HUES64 (cell line): Measurements from ENCODE around the gene LIN9.

Experiments used
- H3K27ac ChIP-seq: 2 replicates; pipeline ENCODE4 v1.7.0; 2013; ENCODE audit warnings: low read depth, low read length, inconsistent platforms
- H3K27me3 ChIP-seq: 2 replicates; pipeline ENCODE4 v1.6.1; 2013; ENCODE audit warnings: mild to moderate bottlenecking, low read length; ENCODE audit not compliant: insufficient read depth
- H3K36me3 ChIP-seq: 2 replicates; pipeline ENCODE4 v1.6.1; 2013; ENCODE audit warnings: mild to moderate bottlenecking, low read length; ENCODE audit not compliant: insufficient read depth
- H3K4me1 ChIP-seq: 2 replicates; pipeline ENCODE4 v1.6.1; 2013; ENCODE audit warnings: mild to moderate bottlenecking, low read length, moderate library complexity; ENCODE audit not compliant: insufficient read depth
- H3K4me3 ChIP-seq: 2 replicates; pipeline ENCODE4 v1.5.1; 2013; ENCODE audit warnings: mild to moderate bottlenecking, low read length, moderate library complexity
- H3K9ac ChIP-seq: 2 replicates; pipeline ENCODE4 v1.6.1; 2013; ENCODE audit warnings: mild to moderate bottlenecking, low read depth, low read length
- H3K9me3 ChIP-seq: 2 replicates; pipeline ENCODE4 v1.6.1; 2013; ENCODE audit warnings: low read depth, low read length; ENCODE audit not compliant: insufficient read depth
- WGBS: fragments of 150-250, 120-280 bp; methylation state at CpG from one replicate; pipeline ENCODE4 v1.1.7; 2013; ENCODE audit warnings: missing lambda C conversion rate; 5-methylcytosine and 5-hydroxymethylcytosine counted together

LIN9 gene

DNA sequence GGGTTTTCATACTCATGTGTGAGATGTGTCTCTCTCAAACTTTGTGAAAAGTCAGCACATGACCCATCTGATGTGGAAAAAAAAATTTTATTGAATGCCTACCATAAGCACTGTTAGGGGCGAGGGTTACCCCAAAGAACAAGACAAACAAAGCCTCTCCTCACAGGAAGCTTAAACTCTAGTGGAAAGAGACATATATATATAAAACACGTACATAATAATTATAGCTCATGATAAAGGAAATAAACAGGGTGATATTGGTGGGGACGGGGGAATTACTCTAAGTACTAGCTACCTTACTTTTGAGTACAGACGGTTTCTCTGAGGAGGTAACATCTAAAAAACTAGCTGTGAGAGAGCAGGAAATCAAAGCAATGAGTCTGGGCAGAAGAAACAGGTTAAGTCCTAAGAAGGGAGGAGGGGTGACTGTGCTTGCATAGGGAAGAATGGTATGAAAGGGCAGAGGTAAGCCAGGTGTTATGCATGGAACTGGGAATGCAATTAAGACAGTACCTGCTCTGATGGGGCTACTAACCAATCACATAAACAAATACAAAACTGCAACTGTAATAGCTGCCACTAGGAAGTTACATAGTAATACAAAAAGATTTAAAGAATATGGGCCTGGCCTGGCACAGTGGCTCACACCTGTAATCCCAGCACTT lies 4.5 kb downstream of the LIN9 start:
- H3K27ac ChIP-seq, result no peak overlapping the region

DNA sequence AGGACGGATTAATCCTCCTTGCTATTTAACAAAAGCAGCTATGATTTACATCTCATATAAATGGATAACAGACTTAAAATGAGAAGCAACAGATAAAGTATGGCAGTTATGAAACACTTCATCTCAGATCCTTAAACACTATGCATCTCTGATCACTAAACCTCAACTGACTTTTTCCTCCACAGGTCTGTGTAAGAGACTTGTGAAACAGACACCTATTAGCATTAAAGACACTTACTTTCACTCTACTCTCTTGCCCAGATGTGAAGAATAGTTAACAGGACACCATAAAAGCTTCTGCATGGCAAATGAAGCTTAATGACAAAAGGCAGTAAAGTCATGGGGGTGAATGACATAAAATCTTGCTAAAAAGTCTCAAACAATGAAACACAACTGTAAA lies 6.2 kb downstream of the LIN9 start:
- H3K4me1 ChIP-seq, result peaks cover 21% of the 10 kb centered on the region
- H3K9ac ChIP-seq, result no peak overlapping the region
- WGBS, result no CpG with 5 or more reads among the region's 1 CpG
- H3K27me3 ChIP-seq, result no peaks in the 10 kb centered on the region
- H3K4me3 ChIP-seq, result no peak overlapping the region
- H3K27ac ChIP-seq, result no peak overlapping the region
- H3K9me3 ChIP-seq, result no peaks in the 10 kb centered on the region
- peaks cover 33% of the 10 kb centered on the region for H3K36me3 ChIP-seq

More for the DNA sequence above, 4.5 kb downstream of the LIN9 start:
- no peak overlapping the region; the same call in 1 of the 2 replicates for H3K9ac ChIP-seq
- WGBS, result 74% methylated on average over 2 of the region's 4 CpGs
- no peaks in the 10 kb centered on the region for H3K9me3 ChIP-seq
- peaks cover 26% of the 10 kb centered on the region for H3K4me1 ChIP-seq
- H3K36me3 ChIP-seq, result peaks cover 18% of the 10 kb centered on the region
- H3K27me3 ChIP-seq, result no peaks in the 10 kb centered on the region; the same call in 1 of the 2 replicates
- H3K4me3 ChIP-seq, result no peak overlapping the region

DNA sequence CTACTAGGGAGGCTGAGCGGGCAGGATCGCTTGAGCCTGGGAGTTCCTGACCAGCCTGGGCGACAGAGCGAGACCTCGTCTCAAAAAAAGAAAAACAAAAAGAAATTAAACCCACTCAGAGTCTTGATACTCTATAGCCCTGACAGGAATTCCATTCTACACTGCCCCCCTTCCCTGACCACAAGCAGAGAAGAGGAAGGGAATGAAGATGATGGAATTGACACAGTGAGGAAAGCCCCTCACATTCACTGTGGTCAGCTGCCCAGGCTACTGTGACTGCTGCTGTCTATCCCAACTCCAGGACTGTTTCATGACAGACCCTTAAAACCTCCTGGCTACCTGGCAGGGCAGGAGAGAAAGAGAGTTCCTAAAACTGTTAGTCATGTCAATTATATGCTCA lies 12.1 kb downstream of the LIN9 start:
- Histone ChIP-seq H3K4me1 (no peaks in the 10 kb centered on the region), H3K4me3 (no peak overlapping the region), H3K27me3 (no peaks in the 10 kb centered on the region), H3K9ac (no peak overlapping the region), H3K27ac (no peak overlapping the region), H3K9me3 (no peaks in the 10 kb centered on the region), H3K36me3 (peaks cover 89% of the 10 kb centered on the region)
- 94% methylated on average over 5 of the region's 5 CpGs for WGBS

DNA sequence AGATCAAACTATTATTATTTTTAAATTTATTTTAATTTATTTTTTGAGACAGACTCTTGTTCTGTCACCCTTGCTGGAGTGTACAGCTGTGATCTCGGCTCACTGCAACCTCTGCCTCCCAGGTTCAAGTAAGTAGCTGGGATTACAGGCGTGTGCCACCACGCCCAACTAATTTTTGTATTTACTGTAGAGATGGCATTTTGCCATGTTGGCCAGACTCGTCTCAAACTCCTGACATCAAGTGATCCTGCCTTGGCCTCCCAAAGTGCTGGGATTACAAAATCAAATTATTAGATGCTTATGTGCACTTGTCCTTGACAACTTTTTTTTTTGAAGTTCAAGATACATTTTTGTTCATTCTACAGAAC lies 15.4 kb downstream of the LIN9 start:
- no peaks in the 10 kb centered on the region for H3K4me1 ChIP-seq
- H3K27ac ChIP-seq, result no peak overlapping the region
- WGBS, result 92% methylated on average over 4 of the region's 4 CpGs
- H3K27me3 ChIP-seq, result no peaks in the 10 kb centered on the region
- H3K9me3 ChIP-seq, result no peaks in the 10 kb centered on the region
- H3K9ac ChIP-seq, result no peak overlapping the region
- H3K36me3 ChIP-seq, result peaks cover 81% of the 10 kb centered on the region
- no peak overlapping the region for H3K4me3 ChIP-seq

DNA sequence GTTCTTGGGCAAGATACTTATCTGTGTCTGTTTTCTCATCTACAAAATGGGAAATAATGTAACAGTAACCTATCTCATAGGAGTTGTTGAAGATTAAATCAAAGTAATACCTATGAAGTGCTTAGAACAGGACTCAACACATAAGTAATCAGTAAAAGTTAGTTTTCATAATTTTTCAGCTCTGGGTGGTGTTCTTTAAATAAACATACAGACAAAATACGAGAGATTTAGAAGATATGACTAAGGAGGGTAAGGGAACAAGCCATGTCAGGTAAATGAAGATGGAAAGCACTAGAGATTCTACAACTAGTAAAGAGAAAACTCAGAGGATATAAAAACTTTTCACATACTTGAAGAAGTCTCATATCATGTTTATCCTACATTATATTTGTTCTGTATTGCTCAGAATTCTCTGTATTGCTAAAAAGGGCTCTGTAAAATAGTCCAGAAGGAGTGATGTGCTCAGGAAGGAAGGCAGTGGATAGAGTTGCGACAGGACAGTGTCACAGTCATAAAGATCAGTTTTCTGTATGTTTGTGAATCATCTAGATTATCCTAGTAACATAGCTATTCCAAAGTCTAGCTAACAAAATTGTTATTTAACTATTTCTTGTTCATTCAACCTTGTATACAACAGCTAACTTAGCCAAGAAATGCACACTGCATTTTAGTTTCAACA lies 16.0 kb downstream of the LIN9 start:
- Histone ChIP-seq H3K4me1 (no peaks in the 10 kb centered on the region), H3K36me3 (peaks cover 78% of the 10 kb centered on the region), H3K9ac (no peak overlapping the region), H3K27ac (no peak overlapping the region), H3K9me3 (no peaks in the 10 kb centered on the region), H3K4me3 (no peak overlapping the region), H3K27me3 (no peaks in the 10 kb centered on the region)
- WGBS, result 86% methylated on average over 2 of the region's 2 CpGs

DNA sequence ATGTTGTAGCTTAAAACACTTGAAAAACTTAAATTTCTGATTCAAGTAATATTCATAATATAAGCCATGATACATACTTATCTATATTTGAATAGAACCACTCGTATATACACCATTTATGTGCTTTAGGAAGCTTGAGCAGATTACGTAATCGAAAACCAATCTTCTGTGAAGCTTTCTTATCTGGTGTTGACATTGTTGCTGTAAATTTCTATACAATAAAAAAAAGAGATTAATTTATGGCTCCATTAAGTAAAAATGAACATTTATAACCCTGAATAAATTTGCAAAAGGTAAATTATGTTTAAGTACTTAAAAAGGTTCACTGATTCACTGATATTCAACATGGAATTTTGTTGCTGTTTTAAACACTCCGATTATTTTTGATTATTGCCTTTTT lies 21.4 kb downstream of the LIN9 start:
- Histone ChIP-seq H3K9me3 (no peaks in the 10 kb centered on the region), H3K4me1 (no peaks in the 10 kb centered on the region), H3K27ac (no peak overlapping the region), H3K9ac (no peak overlapping the region), H3K4me3 (no peak overlapping the region), H3K36me3 (peaks cover 75% of the 10 kb centered on the region), H3K27me3 (no peaks in the 10 kb centered on the region)
- WGBS, result 99% methylated on average over 3 of the region's 4 CpGs

GRCh38 chr1:226281058-226281457 lies 27.9 kb downstream of the LIN9 start:
- Histone ChIP-seq H3K36me3 (peaks cover 61% of the 10 kb centered on the region), H3K4me3 (no peak overlapping the region), H3K27ac (no peak overlapping the region), H3K4me1 (no peaks in the 10 kb centered on the region), H3K9me3 (no peaks in the 10 kb centered on the region), H3K27me3 (no peaks in the 10 kb centered on the region), H3K9ac (no peak overlapping the region)
- 100% methylated on average over 1 of the region's 1 CpG for WGBS

- WGBS, result 90% methylated on average over 5 of the region's 5 CpGs
- no peak overlapping the region for H3K9ac ChIP-seq
- H3K9me3 ChIP-seq, result no peaks in the 10 kb centered on the region
- no peak overlapping the region for H3K27ac ChIP-seq
- H3K4me3 ChIP-seq, result no peak overlapping the region
- H3K4me1 ChIP-seq, result no peaks in the 10 kb centered on the region
- H3K36me3 ChIP-seq, result peaks cover 57% of the 10 kb centered on the region
- no peaks in the 10 kb centered on the region for H3K27me3 ChIP-seq
Observed at GRCh38 chr1:226279498-226279897, 29.5 kb downstream of the LIN9 start.

- Histone ChIP-seq H3K4me1 (no peaks in the 10 kb centered on the region), H3K9ac (no peak overlapping the region), H3K4me3 (no peak overlapping the region), H3K27ac (no peak overlapping the region), H3K9me3 (no peaks in the 10 kb centered on the region), H3K27me3 (no peaks in the 10 kb centered on the region), H3K36me3 (peaks cover 48% of the 10 kb centered on the region)
- WGBS, result 95% methylated on average over 8 of the region's 8 CpGs
Observed at GRCh38 chr1:226277897-226278296, 31.1 kb downstream of the LIN9 start.

- 95% methylated on average over 4 of the region's 4 CpGs for WGBS
Observed at GRCh38 chr1:226276987-226277386, 32.0 kb downstream of the LIN9 start.

GRCh38 chr1:226276077-226276682 lies 32.8 kb downstream of the LIN9 start:
- Histone ChIP-seq H3K27me3 (no peaks in the 10 kb centered on the region), H3K9ac (no peak overlapping the region), H3K27ac (no peak overlapping the region), H3K36me3 (peaks cover 36% of the 10 kb centered on the region), H3K4me3 (no peak overlapping the region), H3K4me1 (no peaks in the 10 kb centered on the region; the same call in 1 of the 2 replicates), H3K9me3 (no peaks in the 10 kb centered on the region)
- WGBS, result 98% methylated on average over 2 of the region's 3 CpGs

More at GRCh38 chr1:226276987-226277386, 32.0 kb downstream of the LIN9 start:
- Histone ChIP-seq H3K27ac (no peak overlapping the region), H3K4me1 (no peaks in the 10 kb centered on the region; the same call in 1 of the 2 replicates), H3K9ac (no peak overlapping the region), H3K9me3 (no peaks in the 10 kb centered on the region), H3K4me3 (no peak overlapping the region), H3K27me3 (no peaks in the 10 kb centered on the region), H3K36me3 (peaks cover 42% of the 10 kb centered on the region)
